ENCODE data around the gene DNAJC8.

DNAJC8 gene

DNA sequence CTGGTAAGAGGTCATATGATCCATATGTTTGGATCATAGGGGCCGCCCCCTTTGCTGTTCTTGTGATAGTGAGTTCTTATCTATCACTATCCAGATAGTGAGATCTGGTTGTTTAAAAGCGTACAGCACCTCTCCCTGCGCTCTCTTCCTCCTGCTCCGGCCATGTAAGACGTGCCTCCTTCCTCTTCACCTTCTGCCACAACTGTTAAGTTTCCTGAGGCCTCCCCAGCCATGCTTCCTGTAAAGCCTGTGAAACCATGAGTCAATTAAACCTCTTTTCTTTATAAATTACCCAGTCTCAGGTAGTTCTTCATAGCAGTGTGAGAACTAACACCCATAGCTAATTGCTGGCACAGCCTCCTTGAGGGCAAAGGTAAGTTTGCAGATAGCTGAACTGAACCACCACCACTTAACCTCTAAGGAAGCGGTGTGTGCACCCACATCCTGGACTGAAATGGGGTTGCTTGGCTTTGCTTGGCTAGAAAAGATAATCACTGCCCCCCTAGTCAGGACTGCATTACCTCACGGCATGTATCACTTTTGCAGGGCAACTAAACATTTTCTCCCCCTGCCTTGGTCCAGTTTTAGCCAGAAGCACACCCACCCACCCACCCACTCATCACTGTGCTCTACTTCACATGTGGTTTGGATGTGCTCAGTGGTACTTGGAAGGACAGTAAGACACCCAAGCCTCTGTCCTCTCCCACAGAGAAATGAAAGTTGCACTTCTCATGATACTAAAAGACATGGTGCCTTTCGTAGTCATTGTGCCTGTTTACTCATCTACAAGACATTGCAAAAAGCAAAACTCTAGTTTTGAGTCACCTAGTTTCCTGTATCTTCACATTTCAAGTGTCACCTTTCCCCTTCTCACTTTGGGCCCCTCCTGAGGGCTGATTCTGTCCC is 33.2 kb downstream of the DNAJC8 start:
- peak; percentile 77 to 81 for DNase-seq

DNA sequence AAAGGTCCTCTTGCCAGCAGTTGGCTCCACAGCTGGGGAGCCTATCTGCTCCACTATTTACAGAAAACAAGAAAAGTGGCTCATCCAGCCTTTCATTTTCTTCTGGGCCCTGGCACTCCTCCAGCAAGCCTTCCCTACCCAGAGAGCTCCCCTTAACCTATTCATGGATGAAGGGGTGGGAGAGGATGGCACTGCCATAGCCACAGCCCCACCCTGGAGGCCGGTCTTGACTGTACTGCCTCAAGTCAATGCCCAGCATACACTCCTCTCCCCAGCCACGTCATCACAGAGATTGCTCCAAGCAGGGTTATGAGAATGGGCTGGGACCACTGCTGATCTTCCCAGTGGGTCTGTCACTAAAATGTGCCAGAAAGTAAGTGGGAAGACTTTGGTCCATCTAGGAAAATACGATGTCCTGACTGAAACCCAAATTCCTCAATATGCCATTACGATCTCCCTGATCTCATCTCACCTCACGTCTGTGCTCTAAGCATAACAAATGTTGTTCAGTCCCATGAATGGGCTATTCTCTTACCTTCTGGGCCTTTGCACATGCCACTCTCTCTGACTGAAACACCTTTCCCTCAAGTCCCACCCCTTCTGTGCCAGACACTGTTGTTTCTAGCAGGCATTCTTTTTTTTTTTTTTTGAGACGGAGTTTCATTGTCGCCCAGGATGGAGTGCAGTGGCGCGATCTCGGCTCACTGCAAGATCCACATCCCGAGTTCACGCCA is 35.0 kb downstream of the DNAJC8 start:
- DNase-seq = no peak

GRCh38 chr1:28196330-28196729 is 36.5 kb downstream of the DNAJC8 start:
- no peak for DNase-seq

DNA sequence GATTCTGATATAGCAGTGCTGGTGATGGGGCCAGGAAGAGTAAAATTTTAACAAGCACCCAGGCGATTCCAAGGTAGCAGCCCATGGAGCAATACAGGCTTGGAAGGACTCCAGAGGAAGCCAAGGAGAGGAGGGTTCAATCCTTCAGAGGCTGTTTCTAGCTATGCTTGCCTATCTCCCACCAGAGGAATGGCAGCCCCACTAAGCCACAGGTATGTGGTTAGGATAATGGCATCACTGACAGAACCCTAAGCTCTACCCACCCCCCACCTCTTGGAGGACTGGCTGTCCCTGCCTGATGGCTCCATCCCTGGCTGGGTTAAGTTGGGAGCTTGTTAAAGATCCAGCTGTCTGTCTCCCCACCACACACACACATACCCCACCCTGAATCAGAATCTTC is 37.0 kb downstream of the DNAJC8 start:
- no peak for DNase-seq

DNA sequence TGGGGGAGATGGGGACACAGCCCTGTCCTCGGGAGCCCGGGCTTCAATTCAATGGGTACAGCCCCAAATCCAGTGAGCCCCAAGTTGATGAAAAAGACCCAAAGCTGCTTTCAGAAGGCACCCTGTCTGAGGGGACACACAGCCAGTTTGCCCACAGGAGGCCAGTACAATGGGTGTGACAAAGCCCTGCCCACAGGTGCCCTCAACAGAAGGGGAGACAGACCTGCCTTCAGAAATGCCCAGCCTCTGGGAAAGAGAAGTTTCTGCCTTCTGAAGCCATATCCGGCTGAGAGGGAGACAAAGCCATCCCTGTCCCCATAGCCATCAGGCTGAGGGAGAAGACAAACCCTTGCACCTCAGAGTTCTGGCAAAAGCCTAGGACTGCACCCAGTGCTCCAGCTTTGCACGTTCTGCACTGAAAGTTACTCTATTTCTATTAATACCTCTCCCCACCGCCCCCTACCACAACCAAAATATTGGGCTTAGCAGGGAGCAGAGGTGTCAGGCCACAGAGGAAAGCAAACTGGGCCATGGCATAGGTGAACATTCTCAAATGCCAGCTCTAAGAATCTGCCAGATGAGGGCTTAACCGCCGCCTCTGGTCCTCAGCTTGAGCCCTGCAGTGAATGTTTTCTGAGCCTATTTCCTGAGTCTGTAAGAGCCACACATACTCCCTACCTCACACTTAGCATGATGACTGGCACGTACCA is 38.3 kb downstream of the DNAJC8 start:
- no peak for DNase-seq

- DNase-seq = no peak
These were observed 39.1 kb downstream of the DNAJC8 start for GRCh38 chr1:28193701-28194161.

- no peak for DNase-seq
These were observed 41.7 kb downstream of the DNAJC8 start for GRCh38 chr1:28190996-28191645.

GRCh38 chr1:28190337-28190979 is 42.4 kb downstream of the DNAJC8 start:
- DNase-seq = no peak

DNA sequence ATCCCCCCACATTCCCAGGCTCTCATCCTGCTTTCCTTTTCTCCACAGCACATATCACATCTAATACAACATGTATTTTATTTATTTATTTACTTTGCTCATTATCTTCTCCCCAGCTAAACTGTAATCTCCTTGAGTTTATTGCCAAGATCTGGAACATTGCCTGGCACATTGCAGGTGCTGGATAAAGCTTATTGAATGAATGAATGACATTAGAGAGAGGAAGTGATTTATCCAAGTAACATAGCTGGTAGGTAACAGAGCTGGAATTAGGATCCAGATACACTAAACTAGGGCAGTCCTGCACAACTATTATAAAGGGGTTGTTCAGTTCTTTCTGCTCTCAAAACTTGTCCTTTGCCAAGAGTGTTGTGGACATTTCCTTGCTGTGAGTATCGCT is 47.8 kb downstream of the DNAJC8 start:
- DNase-seq = no peak

DNA sequence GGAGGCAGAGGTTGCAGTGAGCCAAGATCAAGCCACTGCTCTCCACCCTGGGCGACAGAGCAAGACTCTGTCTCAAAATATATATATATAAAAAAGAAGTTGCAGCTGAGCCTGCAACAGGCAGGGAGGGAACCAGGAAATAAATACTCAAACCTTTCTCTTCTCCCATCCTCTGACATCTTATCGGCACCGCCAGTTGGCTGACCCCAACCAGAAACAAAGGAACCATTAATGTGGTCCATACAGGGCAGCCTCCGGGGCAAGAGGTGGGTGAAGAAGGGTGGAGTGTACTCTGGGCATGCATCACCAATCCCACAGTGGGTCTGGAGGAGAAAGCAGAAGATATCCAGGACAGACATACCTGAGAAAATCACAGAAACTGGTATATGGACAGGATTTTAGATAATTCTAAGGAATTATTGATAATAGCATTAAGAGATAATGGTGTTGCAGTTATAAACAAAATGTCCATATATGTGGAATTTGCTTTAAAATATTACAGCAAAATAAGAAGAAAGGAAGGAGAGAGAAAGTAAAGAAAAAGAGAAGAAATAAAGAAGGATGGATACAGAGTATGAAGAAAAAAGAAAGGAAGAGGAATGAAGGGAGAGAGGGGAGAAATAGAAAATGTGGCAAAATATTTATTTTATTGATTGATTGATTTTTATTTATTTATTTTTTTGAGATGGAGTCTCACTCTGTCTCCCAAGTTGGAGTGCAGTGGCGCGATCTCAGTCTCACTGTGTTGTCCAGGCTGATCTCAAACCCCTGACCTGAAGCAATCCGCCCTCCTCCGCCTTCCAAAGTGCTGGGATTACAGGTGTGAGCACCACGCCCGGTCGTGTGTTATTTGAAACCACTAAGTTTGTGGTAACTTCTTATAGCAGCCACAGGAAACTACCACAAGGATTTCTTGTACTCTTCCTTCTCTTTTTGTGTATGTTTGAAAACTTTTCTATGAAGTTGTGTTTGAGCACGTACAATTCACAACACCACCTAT is 52.2 kb downstream of the DNAJC8 start:
- DNase-seq = no peak

GRCh38 chr1:28178690-28179485 is 53.9 kb downstream of the DNAJC8 start:
- no peak for DNase-seq

GRCh38 chr1:28176492-28177470 is 56.0 kb downstream of the DNAJC8 start, which contains the start of gene PTAFR:
Gene PTAFR (minus strand): TSS chr1:28176690. CDS start chr1:28151021, 25,669 bp downstream.
- DNase-seq = no peak

GRCh38 chr1:28175955-28176485 is 56.8 kb downstream of the DNAJC8 start:
- no peak for DNase-seq

- DNase-seq = no peak
These were observed 58.9 kb downstream of the DNAJC8 start for GRCh38 chr1:28173980-28174297.

GRCh38 chr1:28173151-28173979 is 59.5 kb downstream of the DNAJC8 start:
- DNase-seq = no peak

DNA sequence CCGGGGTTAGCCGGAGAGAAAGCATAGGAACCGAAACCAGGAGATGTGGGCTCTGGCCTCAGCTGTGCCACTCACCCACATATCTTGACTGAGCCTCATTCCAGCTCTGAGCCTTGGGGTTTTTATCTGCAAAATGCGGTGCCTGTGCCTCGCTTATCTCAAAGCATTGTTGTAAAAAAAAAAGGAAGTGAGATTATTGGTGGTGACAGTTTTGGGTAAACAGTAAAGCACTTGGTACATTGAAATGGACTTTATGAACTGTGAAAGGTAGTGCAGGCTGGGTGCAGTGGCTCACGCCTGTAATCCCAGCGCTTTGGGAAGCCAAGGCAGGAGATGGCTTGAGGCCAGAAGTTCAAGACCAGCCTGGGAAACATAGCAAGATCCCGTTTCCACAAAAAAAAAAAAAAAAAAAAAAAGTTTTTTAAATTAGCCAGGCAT is 60.1 kb downstream of the DNAJC8 start:
- peak; percentile 54 to 59 for DNase-seq

- DNase-seq = no peak
These were observed 61.6 kb downstream of the DNAJC8 start for GRCh38 chr1:28171246-28171645.
